ENCODE data around the gene RPL13A.

GRCh38 chr19:49453757-49454240 is 33.6 kb upstream of the RPL13A start:
- no peak for TF ChIP-seq CTCF (IDR thresholded peaks at IDR 0.05)
- no peak for TF ChIP-seq EP300 (IDR thresholded peaks at IDR 0.05)
- no peak for TF ChIP-seq POLR2AphosphoS5 (IDR thresholded peaks at IDR 0.05)
- no peak for TF ChIP-seq POLR2A (IDR thresholded peaks at IDR 0.05)

All from gastroesophageal sphincter (tissue), 3 donors.